Epithelial cell of proximal tubule (primary cell): ENCODE results near the gene RPL27. TPM values are rescaled to one million over a fixed set of nuclear protein-coding genes. Genes with fewer than 3 reads are reported as not detected.

Experiments used
- DNase-seq: peaks from one replicate; pipeline ENCODE4 v3.0.0-alpha.2; 2011; ENCODE audit warnings: low read depth
- H3K4me3 ChIP-seq: 2 replicates; pipeline ENCODE4 v1.5.1; 2011; ENCODE audit warnings: low read depth, mild to moderate bottlenecking, low read length
- CTCF ChIP-seq: conservative IDR thresholded peaks from 2 replicates; pipeline ENCODE4 v1.5.1; 2012; ENCODE audit warnings: low read depth, mild to moderate bottlenecking, low read length
- total RNA-seq: library from RNA; depleted of rRNA; stranded (reverse); fragments of >200 nt; gene quantifications from 2 replicates; pipeline ENCODE4 v1.2.3, GENCODE V29; 2015

RPL27 gene
- total RNA-seq, 1 donor from 2014 or later = 1,399 TPM

DNA sequence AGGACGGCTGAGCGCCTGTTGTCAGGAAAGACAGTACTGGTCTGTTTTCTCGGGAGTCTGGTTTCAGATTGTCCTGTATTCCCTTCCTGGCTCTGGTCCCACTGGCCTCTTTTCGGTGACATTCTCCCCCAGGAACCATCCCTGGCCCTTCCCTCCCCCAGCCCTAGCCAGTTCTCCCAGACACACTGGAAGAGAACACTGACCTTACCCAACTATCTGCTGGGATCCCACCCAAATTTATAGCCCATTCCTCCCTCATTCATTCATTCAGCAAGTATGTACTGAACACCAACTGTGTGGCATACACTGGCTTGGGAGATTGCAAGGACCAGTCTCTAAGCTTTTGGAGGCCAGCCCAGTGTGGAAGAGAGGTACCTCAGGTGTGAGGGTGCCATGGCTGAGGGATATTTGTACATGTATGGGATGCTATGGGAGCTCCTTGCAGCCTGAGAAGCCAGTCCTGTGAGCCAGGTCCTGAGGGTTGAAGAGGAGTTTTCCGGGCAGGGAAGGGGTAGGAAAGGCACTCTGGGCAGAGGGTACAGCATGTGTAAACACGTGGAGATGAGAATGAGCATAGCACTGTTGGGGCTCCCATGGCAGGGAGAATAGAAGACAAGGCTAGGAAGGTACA lies 32.0 kb downstream of the RPL27 start:
- H3K4me3 ChIP-seq = no peak overlapping the region
- no peak for TF ChIP-seq CTCF
- DNase-seq = no peak

DNA sequence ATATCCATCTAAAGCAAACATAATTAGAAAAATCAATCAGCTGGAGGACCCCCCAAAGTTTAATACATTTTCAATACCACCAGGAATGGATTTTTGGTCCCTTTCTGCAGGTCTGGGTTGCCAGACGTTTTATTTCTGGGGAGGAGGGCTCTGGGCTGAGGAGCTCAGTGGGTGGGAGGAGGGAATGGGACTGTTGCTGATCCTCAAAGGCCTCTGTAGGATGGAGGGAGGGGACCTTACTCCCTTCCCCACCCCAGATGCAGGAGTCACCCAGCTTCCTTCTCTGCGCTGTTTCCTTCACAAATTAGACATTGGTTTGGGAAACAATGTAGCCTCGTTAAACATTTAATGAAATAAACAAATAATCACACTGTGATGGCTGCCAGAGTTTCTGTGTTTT lies 33.4 kb downstream of the RPL27 start:
- no peak overlapping the region for H3K4me3 ChIP-seq
- DNase-seq = no peak
- no peak for TF ChIP-seq CTCF

DNA sequence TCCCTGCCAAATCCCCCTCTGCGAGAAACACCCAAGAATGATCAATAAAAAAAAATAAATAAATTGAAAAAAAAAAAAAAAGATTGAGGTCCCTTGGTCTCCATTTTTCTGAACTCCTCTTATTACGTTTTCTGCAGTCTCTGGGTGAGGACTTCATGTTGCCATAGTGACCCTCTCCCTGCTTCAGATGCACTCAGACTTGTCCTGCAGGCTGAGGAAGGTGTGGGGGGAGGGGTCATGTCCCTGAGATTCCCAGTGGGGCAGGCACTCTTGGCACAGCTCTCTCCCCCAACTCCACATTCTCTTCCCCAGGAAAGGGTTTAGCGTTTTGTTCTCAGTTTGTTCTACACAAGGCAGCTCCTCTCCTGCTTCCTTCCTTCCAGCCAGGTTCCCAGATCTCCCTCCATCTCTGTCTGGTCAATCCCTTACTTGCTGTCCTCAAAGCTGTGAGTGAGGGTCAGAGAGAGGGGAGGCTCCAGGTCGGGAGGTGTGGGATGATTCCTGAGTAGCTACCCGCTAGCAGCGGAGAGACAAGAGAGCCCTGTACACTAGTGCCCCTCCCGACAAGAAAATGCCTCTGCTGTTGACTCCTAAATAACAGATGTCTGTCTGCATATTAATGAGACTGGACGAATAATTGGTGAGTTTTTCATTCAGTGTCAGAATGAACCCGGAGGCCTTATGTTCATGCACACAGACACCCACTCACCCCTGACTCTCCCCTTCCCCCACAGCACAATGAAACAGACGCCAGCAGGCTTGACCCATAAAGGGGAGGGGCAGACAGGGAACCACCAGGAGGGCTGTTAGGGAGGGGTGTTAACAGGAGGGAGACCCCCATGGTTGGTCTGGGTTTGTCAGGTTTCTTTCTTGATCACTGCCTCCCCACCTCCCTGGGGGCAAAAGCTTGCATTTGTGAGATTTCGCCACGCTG lies 36.0 kb downstream of the RPL27 start:
- no peak overlapping the region for H3K4me3 ChIP-seq
- no peak for DNase-seq
- no peak for TF ChIP-seq CTCF

- H3K4me3 ChIP-seq = no peak overlapping the region
- no peak for TF ChIP-seq CTCF
- no peak for DNase-seq
These were observed 36.7 kb downstream of the RPL27 start for GRCh38 chr17:43034894-43035293.

- DNase-seq = no peak
- TF ChIP-seq CTCF = no peak
- H3K4me3 ChIP-seq = no peak overlapping the region
These were observed 41.4 kb downstream of the RPL27 start for GRCh38 chr17:43039646-43040045.

DNA sequence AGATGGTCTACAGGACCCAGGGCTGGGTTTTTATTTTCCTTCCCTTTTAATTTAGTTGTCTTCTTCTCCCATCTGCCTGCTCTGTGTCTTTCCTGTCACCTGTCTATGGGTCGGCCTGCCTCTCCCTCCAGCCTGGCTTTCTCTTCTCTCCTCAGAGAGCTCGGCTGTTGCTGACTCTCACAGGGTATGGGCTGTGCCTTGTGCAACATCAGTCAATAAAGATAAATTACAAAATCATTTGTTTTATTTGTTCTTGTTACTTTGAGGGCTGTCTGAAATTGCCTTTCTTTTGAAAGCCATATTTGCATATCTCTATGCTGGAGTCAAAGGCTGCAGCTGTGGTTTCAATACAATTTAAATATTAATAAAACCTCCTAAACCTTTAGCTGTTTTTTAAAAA lies 42.4 kb downstream of the RPL27 start:
- H3K4me3 ChIP-seq = no peak overlapping the region
- no peak for DNase-seq
- TF ChIP-seq CTCF = no peak
